ENCODE data around the gene CWF19L1.
"Not testable (repeated sequence)": the region's sequence is repeated elsewhere in the genome, so short reads cannot be mapped to it uniquely, and the experiment has no call there.

CWF19L1 gene

DNA sequence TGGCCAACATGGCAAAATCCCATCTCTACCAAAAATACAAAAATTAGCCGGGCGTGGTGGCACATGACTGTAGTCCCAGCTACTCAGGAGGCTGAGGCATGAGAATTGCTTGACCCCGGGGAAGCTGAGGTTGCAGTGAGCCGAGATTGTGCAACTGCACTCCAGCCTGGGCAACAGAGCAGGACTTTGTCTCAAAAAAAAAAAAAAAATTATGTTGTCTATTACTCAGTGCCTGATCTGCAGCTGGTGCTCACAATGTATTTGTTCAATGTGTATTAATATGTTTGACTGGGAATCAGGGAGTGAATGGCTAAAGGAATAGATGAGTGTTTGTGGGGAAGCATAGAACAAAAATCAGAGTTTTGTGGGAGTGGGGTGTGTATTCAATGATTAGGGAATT, 24.9 kb upstream of the CWF19L1 start:
- not testable (repeated sequence) for H3K9ac ChIP-seq (ENCODE audit: low read depth in 1 of 2, low read length in 2 of 2); H3K4me1 ChIP-seq (ENCODE audit: control insufficient read depth in 2 of 2, insufficient read depth in 2 of 2, low read length in 2 of 2); H3K4me3 ChIP-seq (ENCODE audit: low read length in 2 of 2); H3K9me3 ChIP-seq (ENCODE audit: control insufficient read depth in 2 of 2, low read length in 2 of 2); H3K27me3 ChIP-seq (ENCODE audit: control insufficient read depth in 2 of 2, insufficient read depth in 2 of 2, low read length in 2 of 2); H3K27ac ChIP-seq (ENCODE audit: low read depth in 2 of 2, low read length in 2 of 2); H3K36me3 ChIP-seq (ENCODE audit: control insufficient read depth in 2 of 2, insufficient read depth in 2 of 2, low read length in 2 of 2)

DNA sequence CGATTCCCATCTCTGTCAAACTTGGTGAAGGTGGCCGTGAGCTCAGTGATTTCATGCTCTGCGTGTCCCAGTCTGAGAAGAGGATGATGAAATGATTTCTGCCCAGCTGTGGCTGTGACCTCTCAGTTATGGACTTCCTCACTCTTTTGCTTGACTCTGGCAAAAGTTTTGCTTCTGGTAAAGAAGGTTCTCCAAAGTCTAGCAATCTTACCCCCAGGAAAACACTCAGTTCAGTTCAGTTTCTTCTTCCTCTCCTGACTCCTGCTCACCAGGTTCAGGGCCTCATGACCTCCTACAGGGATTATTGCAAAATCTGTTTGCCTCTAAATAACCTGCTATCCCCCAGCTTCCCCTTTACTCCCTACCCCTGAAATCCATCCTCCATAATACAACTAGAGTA, 23.9 kb upstream of the CWF19L1 start:
- H3K4me1 ChIP-seq (ENCODE audit: control insufficient read depth in 2 of 2, insufficient read depth in 2 of 2, low read length in 2 of 2) = peaks cover 2 to 6% of the 10 kb centered on the region in 2 donors
- peaks cover 0 to 2% of the 10 kb centered on the region in 2 donors for H3K27me3 ChIP-seq (ENCODE audit: control insufficient read depth in 2 of 2, insufficient read depth in 2 of 2, low read length in 2 of 2)
- no peaks in the 10 kb centered on the region for H3K36me3 ChIP-seq (ENCODE audit: control insufficient read depth in 2 of 2, insufficient read depth in 2 of 2, low read length in 2 of 2)
- H3K9me3 ChIP-seq (ENCODE audit: control insufficient read depth in 2 of 2, low read length in 2 of 2) = no peaks in the 10 kb centered on the region
- no peak overlapping the region for H3K4me3 ChIP-seq (ENCODE audit: low read length in 2 of 2)
- no peak overlapping the region for H3K9ac ChIP-seq (ENCODE audit: low read depth in 1 of 2, low read length in 2 of 2)
- no peak overlapping the region for H3K27ac ChIP-seq (ENCODE audit: low read depth in 2 of 2, low read length in 2 of 2)

- Histone ChIP-seq H3K27ac (ENCODE audit: low read depth in 2 of 2, low read length in 2 of 2) (no peak overlapping the region), H3K4me1 (ENCODE audit: control insufficient read depth in 2 of 2, insufficient read depth in 2 of 2, low read length in 2 of 2) (peaks cover 7 to 13% of the 10 kb centered on the region in 2 donors), H3K4me3 (ENCODE audit: low read length in 2 of 2) (no peak overlapping the region), H3K36me3 (ENCODE audit: control insufficient read depth in 2 of 2, insufficient read depth in 2 of 2, low read length in 2 of 2) (no peaks in the 10 kb centered on the region), H3K27me3 (ENCODE audit: control insufficient read depth in 2 of 2, insufficient read depth in 2 of 2, low read length in 2 of 2) (peaks cover 0 to 2% of the 10 kb centered on the region in 2 donors), H3K9me3 (ENCODE audit: control insufficient read depth in 2 of 2, low read length in 2 of 2) (no peaks in the 10 kb centered on the region), H3K9ac (ENCODE audit: low read depth in 1 of 2, low read length in 2 of 2) (no peak overlapping the region)
Observed at GRCh38 chr10:100289641-100290040, 22.2 kb upstream of the CWF19L1 start.

DNA sequence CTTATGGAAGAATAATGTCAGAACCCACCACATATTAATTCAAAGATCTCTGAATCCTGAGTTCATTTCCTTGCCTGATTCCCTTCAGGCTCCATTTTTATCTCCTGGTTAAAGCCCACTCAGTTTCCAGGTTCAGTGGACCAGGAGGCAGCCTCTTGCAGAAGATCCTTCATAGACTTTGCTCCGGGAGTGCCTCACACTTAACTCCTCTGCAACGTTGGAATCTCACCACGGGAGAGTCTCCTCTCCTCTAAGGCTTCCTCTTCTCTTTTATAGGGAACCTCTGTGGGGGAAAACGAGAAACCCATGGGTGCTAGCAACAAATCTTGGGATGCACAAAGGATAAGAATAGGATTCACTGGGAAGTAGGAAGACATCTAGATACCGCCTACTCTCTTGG, 20.8 kb upstream of the CWF19L1 start:
- H3K27me3 ChIP-seq (ENCODE audit: control insufficient read depth in 2 of 2, insufficient read depth in 2 of 2, low read length in 2 of 2) = no peaks in the 10 kb centered on the region
- no peak overlapping the region for H3K27ac ChIP-seq (ENCODE audit: low read depth in 2 of 2, low read length in 2 of 2)
- no peaks in the 10 kb centered on the region for H3K9me3 ChIP-seq (ENCODE audit: control insufficient read depth in 2 of 2, low read length in 2 of 2)
- no peak overlapping the region for H3K9ac ChIP-seq (ENCODE audit: low read depth in 1 of 2, low read length in 2 of 2)
- peaks cover 7 to 13% of the 10 kb centered on the region in 2 donors for H3K4me1 ChIP-seq (ENCODE audit: control insufficient read depth in 2 of 2, insufficient read depth in 2 of 2, low read length in 2 of 2)
- H3K36me3 ChIP-seq (ENCODE audit: control insufficient read depth in 2 of 2, insufficient read depth in 2 of 2, low read length in 2 of 2) = no peaks in the 10 kb centered on the region
- H3K4me3 ChIP-seq (ENCODE audit: low read length in 2 of 2) = no peak overlapping the region

DNA sequence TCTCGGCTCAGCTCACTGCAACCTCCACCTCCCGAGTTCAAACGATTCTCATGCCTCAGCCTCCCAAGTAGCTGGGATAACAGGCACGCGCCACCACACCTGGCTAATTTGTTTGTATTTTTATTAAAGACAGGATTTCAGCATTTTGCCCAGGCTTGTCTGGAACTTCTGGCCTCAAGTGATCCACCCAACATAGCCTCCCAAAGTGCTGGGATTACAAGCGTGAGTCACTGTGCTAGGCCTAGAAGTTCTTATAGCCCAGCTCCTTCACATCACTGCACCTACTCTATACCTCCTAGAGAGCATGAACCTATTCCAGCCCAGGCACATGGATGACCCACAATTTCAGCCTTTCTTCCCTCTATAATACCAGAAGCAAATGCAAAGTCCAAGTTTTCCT, 20.3 kb upstream of the CWF19L1 start:
- Histone ChIP-seq H3K27me3 (ENCODE audit: control insufficient read depth in 2 of 2, insufficient read depth in 2 of 2, low read length in 2 of 2) (no peaks in the 10 kb centered on the region), H3K9ac (ENCODE audit: low read depth in 1 of 2, low read length in 2 of 2) (no peak overlapping the region), H3K36me3 (ENCODE audit: control insufficient read depth in 2 of 2, insufficient read depth in 2 of 2, low read length in 2 of 2) (peaks cover 0 to 3% of the 10 kb centered on the region in 2 donors), H3K9me3 (ENCODE audit: control insufficient read depth in 2 of 2, low read length in 2 of 2) (no peaks in the 10 kb centered on the region), H3K4me3 (ENCODE audit: low read length in 2 of 2) (no peak overlapping the region), H3K27ac (ENCODE audit: low read depth in 2 of 2, low read length in 2 of 2) (no peak overlapping the region), H3K4me1 (ENCODE audit: control insufficient read depth in 2 of 2, insufficient read depth in 2 of 2, low read length in 2 of 2) (peaks cover 7 to 13% of the 10 kb centered on the region in 2 donors)

DNA sequence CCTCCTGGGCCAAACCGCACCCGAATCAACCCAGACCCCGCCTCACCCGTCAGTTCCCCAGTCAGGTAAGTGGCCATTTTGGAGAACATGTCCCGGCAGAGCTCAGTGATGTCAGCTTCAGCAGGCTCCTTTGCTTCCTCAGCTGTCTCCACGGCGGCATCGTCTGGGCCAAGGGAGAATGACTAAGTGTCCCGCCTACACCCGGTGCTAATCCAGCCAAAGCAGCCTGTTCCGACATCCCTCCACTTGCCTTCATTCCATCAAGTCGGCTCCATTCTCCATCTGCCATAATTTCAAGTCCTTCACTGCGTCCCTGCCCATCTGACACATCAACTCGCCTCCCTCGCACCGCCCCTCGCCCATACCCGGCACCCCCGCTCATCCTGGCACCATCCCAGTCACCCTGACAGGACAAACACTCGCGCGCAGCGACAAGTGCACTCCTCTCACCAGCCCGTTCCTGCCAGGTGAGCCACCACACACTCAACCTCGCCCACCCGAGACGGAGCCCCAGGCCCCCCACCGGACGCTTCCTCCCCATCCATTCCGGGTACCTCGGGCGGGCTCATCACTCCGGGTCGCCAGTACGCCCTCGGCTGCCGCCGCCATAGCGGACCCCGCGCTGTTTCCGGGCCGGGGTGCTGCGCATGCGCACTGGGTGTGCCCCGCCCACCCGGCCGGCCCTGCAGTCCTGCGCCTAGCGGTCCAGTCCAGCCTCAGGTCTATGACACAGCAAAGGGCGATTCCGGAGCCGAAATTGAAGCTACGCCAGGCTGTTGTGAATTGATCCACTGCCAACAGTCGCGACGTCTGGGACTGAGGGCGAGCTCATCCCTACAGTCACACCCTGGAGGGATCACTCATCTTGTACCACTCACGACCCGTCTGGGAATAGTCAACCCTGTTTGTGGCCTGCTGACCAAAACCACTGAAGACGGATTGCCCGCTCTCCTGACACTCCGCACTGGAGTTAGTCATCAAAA, 18.9 kb upstream of the CWF19L1 start, which contains the start of gene BLOC1S2:
Gene BLOC1S2, minus strand, starts transcription at position 630 of the 983 bp plus-strand sequence. Its CDS starts 21 bp downstream, at position 609.
- H3K4me3 ChIP-seq (ENCODE audit: low read length in 2 of 2) = peak within 1 kb of the TSS; percentile 92 to 96
- peaks cover 0 to 3% of the 10 kb centered on the region in 2 donors for H3K36me3 ChIP-seq (ENCODE audit: control insufficient read depth in 2 of 2, insufficient read depth in 2 of 2, low read length in 2 of 2)
- H3K9me3 ChIP-seq (ENCODE audit: control insufficient read depth in 2 of 2, low read length in 2 of 2) = no peaks in the 10 kb centered on the region
- H3K4me1 ChIP-seq (ENCODE audit: control insufficient read depth in 2 of 2, insufficient read depth in 2 of 2, low read length in 2 of 2) = peaks cover 7 to 13% of the 10 kb centered on the region in 2 donors
- H3K9ac ChIP-seq (ENCODE audit: low read depth in 1 of 2, low read length in 2 of 2) = peak within 1 kb of the TSS; percentile 88 to 96
- H3K27me3 ChIP-seq (ENCODE audit: control insufficient read depth in 2 of 2, insufficient read depth in 2 of 2, low read length in 2 of 2) = no peaks in the 10 kb centered on the region
- H3K27ac ChIP-seq (ENCODE audit: low read depth in 2 of 2, low read length in 2 of 2) = peak within 1 kb of the TSS; percentile 73 to 90

- peak overlapping the region; percentile 92 to 96 for H3K4me3 ChIP-seq (ENCODE audit: low read length in 2 of 2)
- not testable (repeated sequence) for H3K27me3 ChIP-seq (ENCODE audit: control insufficient read depth in 2 of 2, insufficient read depth in 2 of 2, low read length in 2 of 2); H3K27ac ChIP-seq (ENCODE audit: low read depth in 2 of 2, low read length in 2 of 2); H3K36me3 ChIP-seq (ENCODE audit: control insufficient read depth in 2 of 2, insufficient read depth in 2 of 2, low read length in 2 of 2); H3K9me3 ChIP-seq (ENCODE audit: control insufficient read depth in 2 of 2, low read length in 2 of 2)
- peaks cover 7 to 13% of the 10 kb centered on the region in 2 donors for H3K4me1 ChIP-seq (ENCODE audit: control insufficient read depth in 2 of 2, insufficient read depth in 2 of 2, low read length in 2 of 2)
- H3K9ac ChIP-seq (ENCODE audit: low read depth in 1 of 2, low read length in 2 of 2) = peak overlapping the region in 1 of 2 donors; percentile 88
Observed at GRCh38 chr10:100285326-100285725, 17.9 kb upstream of the CWF19L1 start.

DNA sequence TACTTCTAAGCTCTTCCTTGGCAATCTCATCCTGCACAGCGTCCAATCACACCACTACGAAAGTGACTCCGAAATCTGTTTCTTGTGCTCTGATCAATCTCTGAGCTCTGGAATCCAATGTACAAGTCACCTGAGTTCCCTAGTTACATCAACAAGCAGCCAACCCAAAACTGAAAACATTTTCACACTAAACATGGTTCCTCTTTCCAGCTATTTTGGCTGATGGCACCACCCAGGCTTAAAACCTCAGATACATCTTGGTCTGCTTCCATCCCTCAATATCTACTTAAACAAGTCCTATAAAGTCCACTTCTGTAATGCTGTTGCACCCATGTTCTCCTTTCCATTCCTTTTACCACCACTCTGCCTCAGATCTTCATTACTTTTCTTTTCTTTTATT, 15.5 kb upstream of the CWF19L1 start:
- Histone ChIP-seq H3K4me3 (ENCODE audit: low read length in 2 of 2) (no peak overlapping the region), H3K36me3 (ENCODE audit: control insufficient read depth in 2 of 2, insufficient read depth in 2 of 2, low read length in 2 of 2) (peaks cover 6 to 20% of the 10 kb centered on the region in 2 donors), H3K4me1 (ENCODE audit: control insufficient read depth in 2 of 2, insufficient read depth in 2 of 2, low read length in 2 of 2) (peaks cover 7 to 13% of the 10 kb centered on the region in 2 donors), H3K9ac (ENCODE audit: low read depth in 1 of 2, low read length in 2 of 2) (no peak overlapping the region), H3K27me3 (ENCODE audit: control insufficient read depth in 2 of 2, insufficient read depth in 2 of 2, low read length in 2 of 2) (no peaks in the 10 kb centered on the region), H3K9me3 (ENCODE audit: control insufficient read depth in 2 of 2, low read length in 2 of 2) (no peaks in the 10 kb centered on the region), H3K27ac (ENCODE audit: low read depth in 2 of 2, low read length in 2 of 2) (no peak overlapping the region)

- H3K9ac ChIP-seq (ENCODE audit: low read depth in 1 of 2, low read length in 2 of 2); H3K27ac ChIP-seq (ENCODE audit: low read depth in 2 of 2, low read length in 2 of 2); H3K4me1 ChIP-seq (ENCODE audit: control insufficient read depth in 2 of 2, insufficient read depth in 2 of 2, low read length in 2 of 2); H3K27me3 ChIP-seq (ENCODE audit: control insufficient read depth in 2 of 2, insufficient read depth in 2 of 2, low read length in 2 of 2); H3K9me3 ChIP-seq (ENCODE audit: control insufficient read depth in 2 of 2, low read length in 2 of 2); H3K4me3 ChIP-seq (ENCODE audit: low read length in 2 of 2): not testable (repeated sequence)
- H3K36me3 ChIP-seq (ENCODE audit: control insufficient read depth in 2 of 2, insufficient read depth in 2 of 2, low read length in 2 of 2) = peaks cover 9 to 29% of the 10 kb centered on the region in 2 donors
Observed at GRCh38 chr10:100276971-100277370, 9.5 kb upstream of the CWF19L1 start.

- peaks cover 3 to 5% of the 10 kb centered on the region in 2 donors for H3K4me1 ChIP-seq (ENCODE audit: control insufficient read depth in 2 of 2, insufficient read depth in 2 of 2, low read length in 2 of 2)
- H3K27ac ChIP-seq (ENCODE audit: low read depth in 2 of 2, low read length in 2 of 2) = no peak overlapping the region
- no peaks in the 10 kb centered on the region for H3K27me3 ChIP-seq (ENCODE audit: control insufficient read depth in 2 of 2, insufficient read depth in 2 of 2, low read length in 2 of 2)
- H3K4me3 ChIP-seq (ENCODE audit: low read length in 2 of 2) = no peak overlapping the region
- peaks cover 0 to 12% of the 10 kb centered on the region in 2 donors for H3K36me3 ChIP-seq (ENCODE audit: control insufficient read depth in 2 of 2, insufficient read depth in 2 of 2, low read length in 2 of 2)
- H3K9ac ChIP-seq (ENCODE audit: low read depth in 1 of 2, low read length in 2 of 2) = no peak overlapping the region
- H3K9me3 ChIP-seq (ENCODE audit: control insufficient read depth in 2 of 2, low read length in 2 of 2) = no peaks in the 10 kb centered on the region
Observed at GRCh38 chr10:100265821-100266485, 1.5 kb downstream of the CWF19L1 start.
